BJ (cell line): ENCODE data around the gene OGFR. TPM values are rescaled to one million over a fixed set of nuclear protein-coding genes. Genes with fewer than 3 reads are reported as not detected.

Source experiments
- CTCF ChIA-PET: fragments of 350-600 bp; formaldehyde crosslinking; extraction: SDS; loops from one replicate; lab custom pipeline; 2021; ENCODE audit warnings: antibody characterized with exemption, inconsistent platforms; lab: Yijun Ruan, JAX
- POLR2A ChIA-PET: fragments of 300-600 bp; sonication (Branson Sonifier 250); formaldehyde crosslinking; extraction: SDS; loops from one replicate; lab custom pipeline; 2021; ENCODE audit warnings: antibody characterized with exemption; lab: Charles Lee
- DNase-seq: peaks from one replicate; pipeline ENCODE4 v3.0.0-alpha.2; 2011; ENCODE audit warnings: low read depth
- H3K27me3 ChIP-seq: 2 replicates; pipeline ENCODE4 v1.6.0; 2011; ENCODE audit warnings: low read length; ENCODE audit not compliant: control insufficient read depth, insufficient read depth
- H3K36me3 ChIP-seq: 2 replicates; pipeline ENCODE4 v1.5.1; 2011; ENCODE audit warnings: low read length; ENCODE audit not compliant: control insufficient read depth, insufficient read depth
- H3K4me3 ChIP-seq: 2 replicates; pipeline ENCODE4 v1.5.1; 2011; ENCODE audit warnings: low read depth, mild to moderate bottlenecking, control low read depth, low read length
- polyA plus RNA-seq: library from polyadenylated mRNA; depleted of rRNA; stranded (reverse); fragments of >200 nt; gene quantifications from 2 replicates; pipeline ENCODE4 v1.2.3, GENCODE V29; 2011
- TF ChIP-seq, protein P1 (sequence below): IDR thresholded peaks from 2 replicates; pipeline ENCODE4 v1.5.1; 2011; ENCODE audit warnings: low read depth, mild to moderate bottlenecking, control low read depth, inconsistent platforms, low read length, moderate library complexity; ENCODE audit not compliant: insufficient read depth

OGFR gene
- polyA plus RNA-seq, 1 experiment, result 34.2 TPM

DNA sequence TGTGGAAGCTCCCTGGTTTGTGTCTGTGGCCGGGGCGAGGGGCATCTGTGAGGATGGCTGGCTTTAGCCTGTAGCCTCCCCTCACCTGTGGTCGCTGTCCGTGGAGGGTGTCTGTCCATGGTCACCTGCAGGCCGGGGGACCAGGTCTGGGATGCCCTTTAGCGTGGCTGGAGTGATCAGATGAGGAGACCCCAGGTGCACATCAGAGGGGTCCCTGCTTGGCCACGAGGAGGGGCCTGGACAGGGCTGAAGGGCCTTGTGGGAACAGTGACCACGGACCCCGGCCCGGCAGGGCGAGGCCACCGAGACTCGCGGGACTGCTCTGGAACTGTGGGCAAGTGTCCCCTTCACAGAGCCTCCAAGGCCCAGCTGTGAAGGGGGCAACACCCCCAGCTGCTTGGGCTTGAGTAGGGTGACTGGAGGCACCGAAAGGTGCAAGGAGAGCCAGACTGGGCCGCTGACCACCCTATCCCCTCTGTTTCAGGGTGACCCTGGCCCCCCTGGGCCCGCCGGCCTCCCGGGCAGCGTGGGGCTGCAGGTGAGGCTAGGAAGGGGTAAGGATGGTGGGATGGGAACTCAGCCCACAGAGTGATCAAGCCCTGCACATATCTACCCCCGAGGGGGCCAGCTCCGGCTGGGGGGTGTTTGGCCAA lies 20.8 kb downstream of the OGFR start:
- no peak for DNase-seq
- no peaks in the 10 kb centered on the region for H3K27me3 ChIP-seq
- TF ChIP-seq, protein P1, sequence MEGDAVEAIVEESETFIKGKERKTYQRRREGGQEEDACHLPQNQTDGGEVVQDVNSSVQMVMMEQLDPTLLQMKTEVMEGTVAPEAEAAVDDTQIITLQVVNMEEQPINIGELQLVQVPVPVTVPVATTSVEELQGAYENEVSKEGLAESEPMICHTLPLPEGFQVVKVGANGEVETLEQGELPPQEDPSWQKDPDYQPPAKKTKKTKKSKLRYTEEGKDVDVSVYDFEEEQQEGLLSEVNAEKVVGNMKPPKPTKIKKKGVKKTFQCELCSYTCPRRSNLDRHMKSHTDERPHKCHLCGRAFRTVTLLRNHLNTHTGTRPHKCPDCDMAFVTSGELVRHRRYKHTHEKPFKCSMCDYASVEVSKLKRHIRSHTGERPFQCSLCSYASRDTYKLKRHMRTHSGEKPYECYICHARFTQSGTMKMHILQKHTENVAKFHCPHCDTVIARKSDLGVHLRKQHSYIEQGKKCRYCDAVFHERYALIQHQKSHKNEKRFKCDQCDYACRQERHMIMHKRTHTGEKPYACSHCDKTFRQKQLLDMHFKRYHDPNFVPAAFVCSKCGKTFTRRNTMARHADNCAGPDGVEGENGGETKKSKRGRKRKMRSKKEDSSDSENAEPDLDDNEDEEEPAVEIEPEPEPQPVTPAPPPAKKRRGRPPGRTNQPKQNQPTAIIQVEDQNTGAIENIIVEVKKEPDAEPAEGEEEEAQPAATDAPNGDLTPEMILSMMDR, result no peak
- no peaks in the 10 kb centered on the region for H3K36me3 ChIP-seq
- CTCF ChIA-PET, result interaction anchor here (1.3 to 1.6 kb wide), 2 partner anchors 10 to 35 kb away, joined by 5 to 7 read pairs; no protein-coding TSS in a partner anchor
- POLR2A ChIA-PET, result no interaction called here
- H3K4me3 ChIP-seq, result no peak overlapping the region

GRCh38 chr20:62825986-62826645 lies 21.5 kb downstream of the OGFR start:
- Histone ChIP-seq H3K4me3 (no peak overlapping the region), H3K36me3 (no peaks in the 10 kb centered on the region), H3K27me3 (no peaks in the 10 kb centered on the region)
- ChIA-PET POLR2A (no interaction called here), CTCF (interaction anchor here (1.6 kb wide), 1 partner anchor 11 kb away, joined by 7 read pairs; no protein-coding TSS in a partner anchor)
- DNase-seq, result no peak
- TF ChIP-seq, protein P1, result no peak

DNA sequence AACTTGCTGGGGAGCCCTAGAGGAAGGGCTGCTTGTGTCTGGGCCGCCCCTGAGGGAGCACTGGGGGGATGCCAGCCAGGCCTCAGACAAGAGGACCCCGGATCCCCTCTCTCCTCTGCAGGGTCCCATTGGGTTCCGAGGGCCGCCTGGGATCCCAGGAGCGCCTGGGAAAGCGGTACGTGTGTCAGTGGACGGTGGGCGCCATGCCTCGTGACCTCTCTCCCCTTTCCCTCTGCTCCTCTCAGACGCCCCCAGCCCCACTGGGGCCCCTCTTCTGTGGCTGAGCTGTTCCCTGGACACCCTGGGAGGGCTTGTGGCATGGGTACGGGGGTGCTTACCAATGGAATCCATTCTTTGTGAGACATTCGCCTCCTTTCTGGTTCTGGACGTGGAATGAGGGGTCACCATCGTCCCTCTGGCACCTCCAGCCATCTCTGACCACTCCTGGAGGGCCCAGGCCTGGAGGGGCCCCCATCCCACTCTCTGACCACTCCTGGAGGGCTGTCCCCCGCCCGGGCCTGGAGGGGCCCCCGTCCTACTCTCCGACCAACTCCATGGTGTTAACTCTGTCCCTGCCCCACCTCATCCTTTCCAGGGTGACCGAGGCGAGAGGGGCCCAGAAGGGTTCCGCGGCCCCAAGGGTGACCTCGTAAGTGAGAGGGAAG lies 22.1 kb downstream of the OGFR start:
- POLR2A ChIA-PET, result no interaction called here
- Histone ChIP-seq H3K27me3 (no peaks in the 10 kb centered on the region), H3K4me3 (no peak overlapping the region), H3K36me3 (no peaks in the 10 kb centered on the region)
- DNase-seq, result no peak
- CTCF ChIA-PET, result no interaction called here
- TF ChIP-seq, protein P1, result no peak

DNA sequence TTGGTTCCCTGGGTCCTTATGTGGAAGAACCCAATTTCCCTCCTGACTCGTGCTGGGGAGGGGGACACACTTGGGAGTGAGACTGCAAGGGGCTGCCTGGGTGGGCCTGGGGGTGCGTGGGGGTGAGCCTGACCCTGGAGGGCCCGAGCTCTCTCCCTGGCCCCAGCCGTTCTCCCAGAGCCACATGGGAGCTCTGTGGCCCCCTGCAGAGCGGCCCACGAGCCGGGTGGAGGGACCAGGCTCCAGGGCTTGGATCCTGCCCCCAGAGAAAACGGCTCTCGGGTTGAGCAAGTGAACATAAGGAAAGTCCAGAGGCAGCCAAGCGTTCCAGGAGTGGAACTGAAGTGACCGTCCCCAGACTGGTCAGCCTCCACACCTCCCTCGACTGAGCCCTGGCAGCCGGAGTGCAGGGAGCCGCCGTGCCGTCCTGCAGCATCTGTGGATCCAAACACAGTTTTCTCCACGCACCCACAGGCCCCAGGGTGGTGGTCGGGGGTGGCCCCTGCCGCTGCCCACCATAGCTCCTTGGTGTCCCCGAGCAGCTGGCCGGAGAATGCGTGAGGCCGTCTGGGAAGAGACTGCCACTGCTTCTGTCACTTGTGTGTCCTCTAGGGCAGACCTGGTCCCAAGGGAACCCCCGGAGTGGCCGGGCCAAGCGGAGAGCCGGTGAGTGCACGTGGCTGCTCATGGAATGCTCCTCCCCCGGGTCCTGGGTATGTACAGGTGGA lies 22.8 kb downstream of the OGFR start:
- ChIA-PET CTCF (no interaction called here), POLR2A (no interaction called here)
- Histone ChIP-seq H3K27me3 (no peaks in the 10 kb centered on the region), H3K4me3 (no peak overlapping the region), H3K36me3 (no peaks in the 10 kb centered on the region)
- DNase-seq, result no peak
- TF ChIP-seq, protein P1, result no peak

- Histone ChIP-seq H3K36me3 (no peaks in the 10 kb centered on the region), H3K27me3 (no peaks in the 10 kb centered on the region), H3K4me3 (no peak overlapping the region)
- no peak for DNase-seq
- TF ChIP-seq, protein P1, result no peak
- ChIA-PET POLR2A (no interaction called here), CTCF (no interaction called here)
Observed at GRCh38 chr20:62828051-62828450, 23.4 kb downstream of the OGFR start.
